AG09319 (cell line): ENCODE results near the gene KSR1.

Experiments used
- DNase-seq: peaks from one replicate; pipeline ENCODE4 v3.0.0-alpha.2; 2010; ENCODE audit warnings: low read depth; ENCODE audit errors: extremely low read depth
- TF ChIP-seq, protein P1 (sequence below): IDR thresholded peaks from 2 replicates; pipeline ENCODE4 v1.5.1; 2011; ENCODE audit warnings: low read depth, mild to moderate bottlenecking, inconsistent platforms, low read length, moderate library complexity

The KSR1 gene

DNA sequence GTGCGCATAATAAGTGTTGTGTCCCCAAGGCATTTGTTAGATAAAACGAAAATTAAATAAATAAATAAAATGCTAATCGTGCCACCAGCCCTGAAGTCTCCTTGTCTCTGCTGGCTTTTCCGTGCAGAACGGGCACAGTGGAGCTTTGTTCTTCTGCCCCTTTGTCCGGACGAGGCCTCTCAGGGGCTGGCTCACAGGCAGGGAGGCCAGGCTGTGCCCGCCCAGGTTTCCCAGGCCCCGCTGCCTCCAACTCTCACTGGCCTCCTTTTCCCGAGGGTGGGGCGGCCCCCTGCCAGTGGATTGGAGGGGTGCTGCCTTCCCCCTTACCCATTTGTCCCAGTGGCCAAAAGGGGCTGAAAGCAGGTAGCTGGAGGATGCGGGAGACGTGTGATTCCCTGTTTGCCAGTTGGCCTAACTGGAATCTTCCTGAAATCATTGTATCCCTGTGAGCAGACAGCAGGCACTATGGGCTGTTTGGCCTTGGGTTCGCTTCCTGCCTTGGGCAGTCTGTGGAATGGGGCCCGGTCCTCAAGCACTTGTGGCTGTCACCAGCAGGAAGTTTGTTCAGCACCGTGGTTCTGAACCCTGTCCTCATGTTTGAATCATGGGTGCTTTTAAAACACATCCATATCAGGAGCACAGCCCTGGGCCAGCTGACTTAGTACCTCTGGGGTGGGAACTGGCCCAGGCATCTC lies 64.4 kb downstream of the KSR1 start:
- TF ChIP-seq, protein P1, sequence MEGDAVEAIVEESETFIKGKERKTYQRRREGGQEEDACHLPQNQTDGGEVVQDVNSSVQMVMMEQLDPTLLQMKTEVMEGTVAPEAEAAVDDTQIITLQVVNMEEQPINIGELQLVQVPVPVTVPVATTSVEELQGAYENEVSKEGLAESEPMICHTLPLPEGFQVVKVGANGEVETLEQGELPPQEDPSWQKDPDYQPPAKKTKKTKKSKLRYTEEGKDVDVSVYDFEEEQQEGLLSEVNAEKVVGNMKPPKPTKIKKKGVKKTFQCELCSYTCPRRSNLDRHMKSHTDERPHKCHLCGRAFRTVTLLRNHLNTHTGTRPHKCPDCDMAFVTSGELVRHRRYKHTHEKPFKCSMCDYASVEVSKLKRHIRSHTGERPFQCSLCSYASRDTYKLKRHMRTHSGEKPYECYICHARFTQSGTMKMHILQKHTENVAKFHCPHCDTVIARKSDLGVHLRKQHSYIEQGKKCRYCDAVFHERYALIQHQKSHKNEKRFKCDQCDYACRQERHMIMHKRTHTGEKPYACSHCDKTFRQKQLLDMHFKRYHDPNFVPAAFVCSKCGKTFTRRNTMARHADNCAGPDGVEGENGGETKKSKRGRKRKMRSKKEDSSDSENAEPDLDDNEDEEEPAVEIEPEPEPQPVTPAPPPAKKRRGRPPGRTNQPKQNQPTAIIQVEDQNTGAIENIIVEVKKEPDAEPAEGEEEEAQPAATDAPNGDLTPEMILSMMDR: no peak
- no peak for DNase-seq

DNA sequence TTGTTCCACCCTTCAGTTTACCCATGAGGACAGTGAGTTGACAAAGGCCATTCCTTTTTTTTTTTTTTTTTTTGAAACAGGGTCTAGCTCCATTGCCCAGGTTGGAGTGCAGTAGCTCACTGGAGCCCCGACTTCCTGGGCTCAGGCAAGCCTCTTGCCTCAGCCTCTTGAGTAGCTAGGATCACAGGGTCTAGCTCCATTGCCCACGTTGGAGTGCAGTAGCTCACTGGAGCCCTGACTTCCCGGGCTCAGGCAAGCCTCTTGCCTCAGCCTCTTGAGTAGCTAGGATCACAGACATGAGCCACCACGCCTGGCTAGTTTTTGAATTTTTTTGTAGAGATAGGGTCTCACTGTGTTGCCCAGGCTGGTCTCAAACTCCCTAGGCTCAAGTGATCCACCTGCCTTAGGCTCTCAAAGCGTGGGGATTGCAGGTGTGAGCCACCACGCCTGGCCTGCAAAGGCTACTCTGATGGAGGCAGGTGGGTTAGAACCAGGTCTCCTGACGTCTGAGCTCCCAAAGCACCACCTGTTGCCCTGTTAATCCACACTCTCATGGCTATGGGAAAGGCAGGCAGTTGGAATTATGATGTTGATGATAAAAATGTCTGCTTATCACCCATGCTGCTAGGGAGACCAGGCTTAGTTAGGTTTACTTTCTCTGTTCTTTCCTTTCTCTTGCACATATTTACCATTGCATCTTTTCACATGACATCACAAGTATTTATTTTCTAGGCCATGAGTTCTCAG lies 65.2 kb downstream of the KSR1 start:
- TF ChIP-seq, protein P1: no peak

DNA sequence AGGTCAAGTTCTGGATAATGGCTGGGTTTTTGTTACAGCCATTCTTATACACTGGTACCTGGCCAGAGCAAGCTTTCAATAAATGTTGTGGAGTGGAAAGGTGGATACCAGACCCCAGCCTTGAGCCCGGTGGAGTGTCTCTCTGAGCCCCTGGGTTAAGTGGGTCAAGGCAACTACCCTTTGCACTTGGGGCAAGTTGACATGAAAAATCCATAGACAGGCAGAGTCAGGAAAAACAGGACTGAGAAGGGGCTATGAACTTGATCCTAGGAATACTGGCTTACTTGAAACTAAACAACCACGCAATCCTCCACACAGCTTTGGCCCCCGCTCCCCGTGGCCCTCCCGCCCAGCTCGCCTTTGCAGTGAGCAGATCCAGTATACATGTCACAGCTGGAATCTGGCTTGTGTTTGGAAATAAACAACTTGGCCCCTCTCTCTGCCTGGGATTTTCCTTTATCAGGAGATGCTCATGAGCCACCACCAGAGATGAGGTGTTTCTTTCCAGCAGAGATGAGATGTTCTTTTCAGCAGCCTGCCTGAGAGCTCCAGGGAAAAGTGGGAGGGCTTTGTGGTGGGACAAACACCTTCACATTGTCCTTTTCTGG lies 65.9 kb downstream of the KSR1 start:
- no peak for DNase-seq
- TF ChIP-seq, protein P1: no peak

More for the DNA sequence above, 65.2 kb downstream of the KSR1 start:
- no peak for DNase-seq

DNA sequence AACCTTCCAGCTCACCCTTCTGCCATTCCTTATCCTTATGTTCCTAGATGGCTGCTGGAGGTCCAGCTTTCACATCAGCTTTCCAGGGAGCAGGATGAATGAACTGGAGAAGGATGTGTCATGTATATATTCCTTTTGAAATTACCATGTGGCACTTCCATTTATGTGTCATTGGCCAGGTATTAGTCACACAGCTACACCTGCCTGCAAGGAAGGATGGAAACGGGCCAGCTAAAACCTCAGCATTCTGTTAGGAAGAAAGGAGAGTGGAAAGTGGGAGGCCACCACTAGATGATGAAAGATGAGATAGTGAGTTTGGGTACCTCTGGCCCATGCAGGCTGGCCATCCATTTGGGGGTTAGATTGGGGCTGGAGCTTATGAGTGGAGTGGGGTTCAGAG lies 67.5 kb downstream of the KSR1 start:
- TF ChIP-seq, protein P1: no peak
- no peak for DNase-seq

DNA sequence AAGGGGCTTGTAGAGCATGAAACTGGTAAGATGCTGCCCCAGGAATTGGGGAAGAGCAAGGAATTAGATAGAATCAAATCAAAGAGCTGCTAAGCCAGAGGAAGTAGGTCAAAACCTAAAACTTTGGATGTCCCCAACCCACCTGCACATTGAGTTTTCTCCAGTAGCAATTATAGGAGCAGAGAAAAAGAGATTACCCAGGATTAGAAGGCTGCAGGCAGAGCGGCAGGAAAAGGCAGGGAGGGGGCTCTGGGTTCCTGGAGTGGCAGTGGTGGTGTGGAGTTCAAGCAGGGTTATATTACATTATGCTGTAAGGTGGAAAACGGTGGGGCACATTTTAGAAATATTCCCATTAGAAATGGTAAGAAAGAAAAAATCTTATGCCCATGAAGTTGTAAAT lies 68.3 kb downstream of the KSR1 start:
- no peak for DNase-seq
- TF ChIP-seq, protein P1: no peak

DNA sequence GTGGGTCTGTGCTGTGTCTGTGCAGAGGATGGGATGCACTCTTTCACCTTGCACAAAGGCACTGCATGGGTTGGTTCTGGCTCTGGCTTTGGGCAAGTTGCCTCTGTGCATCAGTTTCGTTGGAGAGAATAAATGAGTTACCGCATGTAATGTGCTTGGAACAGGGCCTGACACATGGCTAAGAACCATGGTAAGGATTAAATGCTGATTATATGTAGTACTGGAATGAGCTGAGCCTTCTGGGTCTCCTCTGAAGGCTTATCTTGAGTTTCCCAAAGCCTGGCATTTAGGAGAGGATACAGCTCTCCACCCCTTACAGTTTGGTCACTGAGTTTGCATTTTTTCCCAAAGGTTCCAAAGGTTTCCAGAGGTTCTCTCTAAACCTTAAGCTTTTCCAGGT lies 69.1 kb downstream of the KSR1 start:
- TF ChIP-seq, protein P1: no peak
- DNase-seq: no peak
